HG02870 (cell line): Measurements from ENCODE around the gene DNAJB2.
"Not testable (repeated sequence)": the region's sequence is repeated elsewhere in the genome, so short reads cannot be mapped to it uniquely, and the experiment has no call there.

Source experiments
- ATAC-seq: cut with Tn5 transposase; IDR thresholded peaks from one replicate; pipeline ENCODE4 v1.9.1; 2021; ENCODE audit warnings: mild to moderate bottlenecking, moderate library complexity; ENCODE audit not compliant: unreplicated experiment

DNAJB2 gene

GRCh38 chr2:219284501-219285372 is 5.6 kb downstream of the DNAJB2 start:
- no peak for ATAC-seq

DNA sequence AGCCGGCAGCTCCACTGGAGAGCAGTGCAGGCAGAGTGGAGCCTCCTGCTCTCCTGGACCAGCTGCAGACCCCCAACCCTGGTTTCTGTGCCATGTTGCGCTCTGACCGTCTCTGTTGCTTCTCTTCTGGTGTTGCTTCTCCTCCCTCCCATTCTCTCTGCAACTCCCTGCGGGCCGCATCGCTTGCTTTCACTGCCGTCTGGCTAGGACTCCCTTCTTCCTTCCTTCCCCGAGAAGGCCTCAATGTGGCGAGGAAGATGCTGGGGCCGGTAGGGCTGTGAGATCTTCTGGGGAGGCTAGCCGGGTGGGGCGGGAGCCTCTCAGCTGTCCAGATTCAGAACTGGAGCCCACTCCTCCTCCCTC is 6.2 kb downstream of the DNAJB2 start:
- ATAC-seq = no peak

DNA sequence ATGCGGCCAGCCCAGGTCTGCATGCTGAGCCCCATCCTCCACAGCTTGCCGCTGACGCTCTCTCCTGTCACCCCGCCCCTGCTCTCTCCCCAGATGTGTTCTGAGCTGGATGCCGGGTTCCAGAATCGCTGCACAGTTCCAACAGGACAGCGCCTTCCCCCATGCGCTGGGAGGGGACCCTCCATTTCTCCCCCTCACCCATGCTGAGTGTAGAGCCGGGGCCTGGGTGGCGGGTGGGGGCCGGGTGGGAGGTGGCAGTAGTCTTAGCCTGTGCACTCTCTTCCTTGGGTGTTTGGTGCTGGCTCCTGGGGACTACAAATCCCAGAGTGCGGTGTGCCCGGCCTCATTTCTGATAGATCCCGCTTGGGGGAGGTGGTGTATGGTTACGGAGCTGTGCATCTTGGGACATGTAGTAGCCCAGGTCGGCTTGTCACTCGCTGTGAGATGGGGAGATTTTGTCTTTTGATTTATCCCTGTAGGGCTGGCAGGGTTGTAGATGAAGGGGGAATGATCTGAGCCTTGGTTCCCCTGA is 6.8 kb downstream of the DNAJB2 start:
- ATAC-seq = no peak

DNA sequence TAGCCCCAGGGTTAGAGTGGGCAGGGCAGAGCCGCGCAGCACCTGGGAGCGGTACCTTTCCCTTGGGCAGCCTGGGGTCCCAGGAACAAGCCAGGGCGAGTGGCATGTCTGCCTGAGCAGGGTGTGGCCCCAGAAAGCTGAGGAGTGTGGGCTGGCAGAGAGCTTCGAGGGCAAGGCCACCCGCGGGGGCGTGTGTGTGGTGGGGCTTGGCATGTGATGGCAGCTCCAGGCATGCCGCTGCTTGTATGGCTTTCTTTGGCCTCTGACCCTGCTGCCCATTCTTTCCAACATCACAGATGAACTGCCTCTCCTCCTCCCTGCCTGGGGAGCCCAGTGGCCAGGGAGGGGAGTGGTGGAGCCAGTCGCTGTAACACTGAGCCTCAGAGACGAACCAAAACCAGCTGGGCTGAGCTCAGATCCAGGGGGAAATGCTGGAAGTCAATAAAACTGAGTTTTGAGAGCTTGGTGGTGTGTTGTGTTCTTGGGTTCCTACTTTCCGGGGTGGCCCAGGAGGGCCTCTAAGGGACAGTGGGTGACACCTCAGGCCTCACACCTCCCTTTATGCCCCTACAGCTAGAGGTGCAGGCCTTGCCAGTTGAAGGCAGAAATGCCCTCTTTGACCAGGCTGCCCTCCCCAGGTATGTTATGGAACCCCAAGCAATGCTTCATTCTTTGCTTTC is 7.4 kb downstream of the DNAJB2 start:
- ATAC-seq = no peak

DNA sequence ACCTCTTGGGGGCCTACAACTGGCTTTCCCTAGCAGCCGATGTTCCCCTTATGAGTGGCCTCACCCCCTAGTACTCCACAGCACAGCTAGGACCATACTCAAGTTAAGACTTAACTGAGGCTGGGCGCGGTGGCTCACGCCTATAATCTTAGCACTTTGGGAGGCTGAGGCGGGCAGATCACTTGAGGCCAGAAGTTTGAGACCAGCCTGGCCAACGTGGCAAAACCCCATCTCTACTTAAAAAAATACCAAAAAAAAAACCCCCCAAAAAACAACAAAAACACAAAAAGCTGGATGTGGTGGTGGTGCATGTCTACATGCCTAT is 7.9 kb downstream of the DNAJB2 start:
- not testable (repeated sequence) for ATAC-seq

DNA sequence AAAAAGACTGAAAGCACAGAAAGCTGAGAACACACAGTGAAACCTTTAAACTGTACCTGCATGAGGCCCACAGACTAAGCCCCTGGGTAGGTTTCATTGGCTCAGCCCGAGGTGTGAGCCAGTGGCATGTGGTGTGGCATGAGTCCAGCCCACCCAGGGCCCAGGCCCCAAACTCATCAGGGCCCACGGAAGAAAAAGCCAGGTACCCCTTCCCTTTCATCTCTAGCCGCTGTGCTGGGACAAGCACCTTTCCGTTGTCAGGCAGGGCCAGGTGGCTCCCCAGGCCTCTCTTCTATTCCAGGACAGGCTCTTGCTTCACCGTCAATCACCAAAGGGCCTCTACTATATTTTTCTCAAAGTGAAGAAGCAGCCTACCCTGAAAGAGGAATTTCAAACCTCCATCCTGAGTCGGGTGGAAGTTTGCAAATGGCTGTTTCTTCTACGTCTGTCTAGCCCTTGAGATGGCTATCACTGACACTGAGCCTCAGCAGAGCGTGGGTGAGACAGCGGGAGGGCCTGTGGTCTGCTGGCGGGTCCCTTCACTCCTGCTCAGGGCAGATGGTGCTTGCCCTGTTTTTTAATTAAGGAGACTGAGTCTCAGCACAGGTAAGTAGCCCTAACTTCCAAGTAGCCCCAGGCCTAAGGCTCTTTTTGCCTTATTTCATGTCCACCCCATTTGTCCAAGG is 8.6 kb downstream of the DNAJB2 start:
- no peak for ATAC-seq

GRCh38 chr2:219289195-219289536 is 10.0 kb downstream of the DNAJB2 start:
- ATAC-seq = no peak

- ATAC-seq = no peak
These were observed 10.6 kb downstream of the DNAJB2 start for GRCh38 chr2:219289537-219290361.

- ATAC-seq = no peak
These were observed 11.4 kb downstream of the DNAJB2 start for GRCh38 chr2:219290381-219291171.

- ATAC-seq = no peak
These were observed 12.2 kb downstream of the DNAJB2 start for GRCh38 chr2:219291394-219291793.

DNA sequence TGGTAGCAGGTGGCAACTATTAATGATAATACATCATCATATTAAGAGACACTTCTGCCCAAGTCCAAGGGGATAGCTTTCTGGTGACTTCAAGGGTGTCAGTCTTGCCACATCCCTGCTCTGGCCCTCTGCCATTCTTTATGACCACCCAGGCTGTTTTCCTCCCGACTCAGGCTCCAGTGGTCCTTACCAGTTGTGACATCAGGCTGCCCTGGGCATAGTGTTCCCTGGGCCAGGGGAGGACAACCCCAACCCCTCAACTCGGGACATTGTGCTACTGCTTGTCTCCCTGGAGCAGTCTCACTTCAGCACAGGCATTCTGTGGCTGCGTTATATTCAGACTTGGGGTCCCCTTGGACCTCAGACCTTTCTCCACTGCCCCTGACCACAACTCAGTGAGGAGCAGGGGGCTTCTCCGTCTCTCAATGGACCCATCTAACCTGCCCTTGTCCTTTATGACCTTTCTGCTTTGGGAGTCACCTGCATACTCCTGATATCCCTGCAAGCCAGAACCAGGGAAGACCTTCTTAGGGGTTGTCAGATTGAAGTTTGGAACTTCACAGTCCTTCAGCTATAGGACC is 12.8 kb downstream of the DNAJB2 start:
- ATAC-seq = no peak

- ATAC-seq = no peak
These were observed 13.4 kb downstream of the DNAJB2 start for GRCh38 chr2:219292616-219293015.

DNA sequence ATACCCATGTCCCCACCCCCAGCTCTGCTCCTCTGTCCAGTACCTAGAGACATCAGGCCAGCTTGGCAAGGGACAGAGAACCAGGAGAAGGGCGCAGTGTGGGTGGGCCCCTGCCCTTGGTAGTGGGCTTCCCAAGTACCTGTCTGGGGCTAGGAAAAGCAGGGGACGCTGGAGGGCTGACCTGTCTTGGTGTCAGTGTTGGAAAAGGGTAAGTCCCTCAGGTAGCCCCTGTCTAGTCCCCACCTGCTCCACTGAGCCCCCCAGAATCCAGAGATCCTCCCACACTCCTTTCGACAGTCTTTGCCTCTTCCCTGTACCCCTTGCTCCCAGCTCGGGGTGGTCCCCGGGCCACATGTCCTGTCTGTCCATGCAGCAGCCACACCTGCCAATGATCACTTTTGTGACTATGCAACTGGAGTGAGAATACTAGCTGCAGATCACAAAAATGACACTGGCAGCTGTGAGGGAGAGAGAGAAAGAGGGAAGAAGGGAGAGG is 14.6 kb downstream of the DNAJB2 start:
- no peak for ATAC-seq

GRCh38 chr2:219294356-219295351 is 15.5 kb downstream of the DNAJB2 start:
- peak; percentile 75 for ATAC-seq

DNA sequence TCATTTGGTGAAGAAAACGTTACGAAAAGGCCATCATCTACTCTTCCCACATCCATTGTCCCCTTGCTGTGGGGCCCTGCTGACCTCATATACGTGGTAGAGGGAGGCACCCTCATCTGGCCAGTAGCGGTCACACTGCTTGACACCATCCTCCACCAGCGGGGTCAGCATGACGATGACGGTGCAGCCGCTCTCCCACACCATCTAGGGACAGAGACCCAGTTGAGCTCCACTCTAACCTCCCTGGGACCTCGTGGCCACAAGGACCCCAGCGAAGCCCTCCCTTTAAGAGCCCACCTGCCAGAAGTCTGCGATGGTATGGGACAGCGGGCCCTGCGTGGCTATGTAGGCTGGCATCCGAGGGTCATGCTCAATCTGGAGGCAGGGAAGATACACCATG is 17.0 kb downstream of the DNAJB2 start:
- ATAC-seq = no peak

DNA sequence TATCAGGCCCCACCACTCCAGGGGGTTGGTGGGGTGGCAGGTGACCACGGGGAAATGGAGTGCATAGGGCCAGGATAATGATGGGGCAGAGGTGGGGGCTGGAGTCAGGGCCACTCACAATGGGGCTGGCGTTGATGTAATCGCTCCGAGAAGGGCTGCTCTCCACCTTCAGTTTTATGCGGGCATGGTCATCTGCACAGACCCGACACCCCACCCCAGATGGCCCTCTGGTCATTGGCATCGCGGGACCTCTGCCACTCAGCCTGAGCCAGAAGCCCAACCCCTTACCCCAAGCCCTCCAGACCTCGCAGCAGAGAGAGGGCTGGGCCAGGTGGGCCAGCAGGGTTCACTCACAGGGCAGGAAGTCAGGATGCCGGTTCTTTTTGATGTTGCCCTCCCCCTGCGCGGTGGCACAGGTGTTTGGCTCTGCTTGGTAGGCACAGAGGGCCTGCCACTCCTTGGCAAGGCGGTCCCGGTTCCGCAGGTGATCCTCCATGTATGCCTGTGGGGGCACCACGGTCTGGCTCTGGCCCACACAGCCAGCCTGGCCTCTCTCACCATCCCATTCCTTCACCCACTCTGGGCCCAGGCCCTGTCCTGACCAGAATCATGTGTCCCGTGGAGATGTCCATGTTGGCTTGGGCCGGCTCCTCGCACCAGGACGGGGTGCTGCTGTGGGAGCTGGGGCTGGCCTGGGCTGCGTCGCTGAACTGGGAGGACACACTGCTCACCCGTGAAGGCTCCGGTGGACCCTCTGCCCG is 17.6 kb downstream of the DNAJB2 start:
- no peak for ATAC-seq

GRCh38 chr2:219297766-219298456 is 18.7 kb downstream of the DNAJB2 start:
- no peak for ATAC-seq
